IMR-90 (cell line): ENCODE measurements around the gene OR2F1.

Experiments used
- CEBPB ChIP-seq: IDR thresholded peaks from 2 replicates; pipeline ENCODE4 v1.6.1; 2012; ENCODE audit warnings: low read depth, low read length, improper control_type of control experiment
- CTCF ChIP-seq: conservative IDR thresholded peaks from 2 replicates; pipeline ENCODE4 v1.5.1; 2012; ENCODE audit warnings: mild to moderate bottlenecking, low read depth, low read length, improper control_type of control experiment
- POLR2A ChIP-seq: IDR thresholded peaks from 2 replicates; pipeline ENCODE4 v1.6.1; 2012; ENCODE audit warnings: mild to moderate bottlenecking, low read depth, low read length
- RAD21 ChIP-seq: IDR thresholded peaks from 2 replicates; pipeline ENCODE4 v1.6.1; 2012; ENCODE audit warnings: low read length, improper control_type of control experiment

DNA sequence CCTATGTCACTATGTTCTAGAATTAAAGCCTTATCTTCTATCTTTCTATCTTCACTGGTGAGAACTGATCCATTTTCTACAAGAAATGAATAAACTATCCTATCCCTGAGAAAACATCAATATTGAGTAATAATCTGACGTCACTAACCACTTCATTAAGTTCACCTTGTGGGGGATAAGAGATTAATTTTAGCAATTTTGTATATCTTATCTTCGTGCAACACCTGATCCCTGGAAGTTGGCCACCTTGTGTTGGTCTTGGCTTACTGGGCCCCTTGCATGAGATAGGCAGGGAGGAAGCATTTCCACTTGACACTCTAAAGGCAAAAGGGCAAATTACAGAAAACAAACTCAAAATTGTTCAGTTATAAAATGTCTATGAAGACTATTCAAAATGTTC, 25.4 kb downstream of the OR2F1 start:
- no peak for TF ChIP-seq RAD21
- TF ChIP-seq CTCF = no peak
- TF ChIP-seq CEBPB = no peak
- TF ChIP-seq POLR2A = no peak
